Fibroblast of mammary gland (primary cell): Measurements from ENCODE around the gene ABT1.

Experiments
- DNase-seq: peaks from one replicate; pipeline ENCODE4 v3.0.0-alpha.2; 2010; ENCODE audit warnings: low read depth
- H3K4me3 ChIP-seq: 2 replicates; pipeline ENCODE4 v1.5.1; 2011; ENCODE audit warnings: low read depth, mild to moderate bottlenecking, low read length, moderate library complexity; ENCODE audit not compliant: control insufficient read depth
- TF ChIP-seq, protein P1 (sequence below): conservative IDR thresholded peaks from 2 replicates; pipeline ENCODE4 v1.5.1; 2011; ENCODE audit warnings: low read depth, low read length, inconsistent platforms; ENCODE audit not compliant: control insufficient read depth, insufficient read depth

The ABT1 gene

DNA sequence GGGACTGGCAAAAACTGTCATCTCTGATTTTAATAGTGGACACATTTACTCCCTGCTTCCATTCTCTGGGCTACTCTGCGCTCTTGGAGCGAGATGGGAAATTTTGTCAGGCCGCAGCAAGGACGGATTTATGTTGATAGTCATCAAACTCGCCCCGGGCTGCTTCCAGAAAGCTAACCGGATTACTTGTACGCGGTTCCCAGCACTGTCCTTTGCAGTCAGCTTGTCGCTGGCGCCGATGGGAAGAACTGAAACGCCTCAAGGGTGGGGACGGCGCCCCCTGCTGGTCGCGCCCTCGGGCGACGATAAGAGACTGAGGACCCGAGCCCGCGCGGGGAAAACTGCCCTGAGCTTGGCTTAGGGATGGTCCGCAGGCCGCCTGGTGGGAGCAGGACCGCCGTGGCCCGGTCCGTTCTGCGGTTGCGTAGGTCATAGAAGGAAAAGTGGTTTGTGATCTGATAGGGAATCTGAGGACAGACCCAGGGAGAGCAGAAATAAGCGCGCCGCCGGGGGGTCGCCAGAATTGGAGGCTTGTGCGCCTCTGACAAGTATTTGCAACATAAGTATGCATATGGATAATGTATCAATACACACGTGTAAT lies 984 bp upstream of the ABT1 start:
- peak overlapping the region; percentile 99 for H3K4me3 ChIP-seq
- peak; percentile 85 for DNase-seq
- TF ChIP-seq, protein P1, sequence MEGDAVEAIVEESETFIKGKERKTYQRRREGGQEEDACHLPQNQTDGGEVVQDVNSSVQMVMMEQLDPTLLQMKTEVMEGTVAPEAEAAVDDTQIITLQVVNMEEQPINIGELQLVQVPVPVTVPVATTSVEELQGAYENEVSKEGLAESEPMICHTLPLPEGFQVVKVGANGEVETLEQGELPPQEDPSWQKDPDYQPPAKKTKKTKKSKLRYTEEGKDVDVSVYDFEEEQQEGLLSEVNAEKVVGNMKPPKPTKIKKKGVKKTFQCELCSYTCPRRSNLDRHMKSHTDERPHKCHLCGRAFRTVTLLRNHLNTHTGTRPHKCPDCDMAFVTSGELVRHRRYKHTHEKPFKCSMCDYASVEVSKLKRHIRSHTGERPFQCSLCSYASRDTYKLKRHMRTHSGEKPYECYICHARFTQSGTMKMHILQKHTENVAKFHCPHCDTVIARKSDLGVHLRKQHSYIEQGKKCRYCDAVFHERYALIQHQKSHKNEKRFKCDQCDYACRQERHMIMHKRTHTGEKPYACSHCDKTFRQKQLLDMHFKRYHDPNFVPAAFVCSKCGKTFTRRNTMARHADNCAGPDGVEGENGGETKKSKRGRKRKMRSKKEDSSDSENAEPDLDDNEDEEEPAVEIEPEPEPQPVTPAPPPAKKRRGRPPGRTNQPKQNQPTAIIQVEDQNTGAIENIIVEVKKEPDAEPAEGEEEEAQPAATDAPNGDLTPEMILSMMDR, result peak; percentile 77

DNA sequence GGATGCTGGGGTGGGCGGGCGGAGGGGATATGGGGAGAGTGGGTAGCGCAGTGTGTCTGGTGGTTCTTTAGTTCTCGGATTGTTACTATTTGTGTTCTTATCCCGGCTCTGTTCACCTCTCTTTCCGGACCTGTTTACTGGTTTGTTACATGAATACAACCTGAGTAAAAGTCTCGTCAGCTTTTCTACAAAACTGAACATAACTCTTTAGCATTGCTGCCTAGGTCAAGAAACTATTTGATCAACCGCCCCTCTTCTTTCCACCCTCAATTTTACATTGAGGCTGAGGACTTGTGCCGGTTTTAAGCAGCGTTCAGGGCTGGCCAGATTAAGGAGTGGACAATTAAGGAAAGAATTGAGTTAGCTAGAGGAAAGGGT lies 625 bp downstream of the ABT1 start:
- TF ChIP-seq, protein P1, result no peak
- peak overlapping the region; percentile 99 for H3K4me3 ChIP-seq
- DNase-seq, result no peak

DNA sequence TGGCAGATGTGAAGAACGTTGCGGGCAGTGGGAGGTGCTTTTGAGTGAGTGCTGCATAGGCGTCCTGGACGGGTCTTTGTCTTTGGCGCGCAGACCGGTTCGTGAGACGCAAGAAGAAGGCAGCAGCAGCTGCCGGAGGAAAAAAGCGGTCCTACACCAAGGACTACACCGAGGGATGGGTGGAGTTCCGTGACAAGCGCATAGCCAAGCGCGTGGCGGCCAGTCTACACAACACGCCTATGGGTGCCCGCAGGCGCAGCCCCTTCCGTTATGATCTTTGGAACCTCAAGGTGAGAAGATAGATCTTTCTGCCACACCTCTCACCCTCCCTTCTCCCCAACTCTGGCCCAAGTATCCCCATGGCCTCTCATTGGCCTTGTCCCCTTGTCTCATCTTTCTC lies 1.1 kb downstream of the ABT1 start:
- no peak for DNase-seq
- peak overlapping the region; percentile 99 for H3K4me3 ChIP-seq
- TF ChIP-seq, protein P1, result no peak

DNA sequence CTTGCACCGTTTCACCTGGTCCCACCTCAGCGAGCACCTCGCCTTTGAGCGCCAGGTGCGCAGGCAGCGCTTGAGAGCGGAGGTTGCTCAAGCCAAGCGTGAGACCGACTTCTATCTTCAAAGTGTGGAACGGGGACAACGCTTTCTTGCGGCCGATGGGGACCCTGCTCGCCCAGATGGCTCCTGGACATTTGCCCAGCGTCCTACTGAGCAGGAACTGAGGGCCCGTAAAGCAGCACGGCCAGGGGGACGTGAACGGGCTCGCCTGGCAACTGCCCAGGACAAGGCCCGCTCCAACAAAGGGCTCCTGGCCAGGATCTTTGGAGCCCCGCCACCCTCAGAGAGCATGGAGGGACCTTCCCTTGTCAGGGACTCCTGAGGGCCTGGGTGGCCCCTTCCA lies 1.5 kb downstream of the ABT1 start:
- TF ChIP-seq, protein P1, result no peak
- no peak overlapping the region for H3K4me3 ChIP-seq
- DNase-seq, result no peak

DNA sequence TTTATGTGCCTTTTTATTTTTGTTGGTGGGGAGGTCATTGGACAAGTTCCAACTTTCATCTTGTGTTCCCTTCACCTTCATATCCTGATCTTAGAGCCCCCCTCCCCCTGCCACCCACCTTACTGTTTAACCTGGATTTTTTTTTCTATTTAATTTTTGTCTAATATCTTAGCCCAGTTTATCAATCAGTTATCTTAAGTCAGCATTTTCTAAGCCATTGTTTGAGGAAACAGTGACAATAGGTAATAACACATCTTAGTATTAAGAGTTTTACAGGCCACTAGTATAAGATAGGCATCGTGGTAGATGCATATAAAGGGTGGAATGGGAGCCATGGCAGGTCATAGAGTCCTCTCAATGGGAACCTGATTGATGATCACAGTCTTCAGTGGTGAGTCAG lies 2.4 kb downstream of the ABT1 start:
- H3K4me3 ChIP-seq, result no peak overlapping the region
- no peak for DNase-seq
- TF ChIP-seq, protein P1, result no peak

DNA sequence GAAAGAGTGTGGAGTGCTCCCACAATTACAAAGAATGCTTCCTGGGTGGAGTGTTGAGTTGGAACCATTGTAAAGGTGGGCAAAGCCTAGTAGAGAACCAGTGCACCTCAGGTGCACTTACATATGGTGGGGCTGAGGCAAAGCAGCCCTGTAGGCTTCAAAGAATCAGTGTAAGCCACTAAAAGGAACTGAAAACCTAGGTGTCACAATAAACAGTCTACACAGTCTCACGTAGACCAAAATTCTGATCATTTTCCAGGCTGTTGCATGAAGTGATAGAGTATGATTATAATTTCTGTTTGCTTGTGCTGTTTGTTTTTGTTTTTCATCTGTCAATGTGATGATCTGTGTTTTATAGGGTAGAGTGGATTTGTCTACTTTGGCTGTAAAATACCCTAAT lies 2.8 kb downstream of the ABT1 start:
- no peak overlapping the region for H3K4me3 ChIP-seq
- DNase-seq, result no peak
- TF ChIP-seq, protein P1, result no peak

DNA sequence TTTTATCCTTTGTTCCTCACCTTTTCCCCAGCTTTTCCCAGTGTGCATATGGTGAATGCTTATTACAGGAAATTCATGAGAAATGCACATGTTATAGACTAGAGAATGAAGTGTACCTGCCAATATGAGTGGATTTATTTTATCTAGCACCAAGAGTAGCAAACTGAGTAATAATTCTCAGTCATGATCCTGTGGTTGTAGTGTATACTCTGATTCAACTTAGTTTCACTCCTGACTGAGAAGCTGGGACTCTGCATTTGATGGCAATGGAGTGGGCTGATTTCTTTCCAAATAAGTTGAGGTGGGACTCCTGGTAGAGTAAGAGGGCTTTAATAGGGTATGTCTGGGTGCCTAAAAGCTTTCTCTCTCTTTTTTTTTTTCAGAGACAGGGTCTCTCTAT lies 4.0 kb downstream of the ABT1 start:
- no peak overlapping the region for H3K4me3 ChIP-seq
- TF ChIP-seq, protein P1, result no peak
- DNase-seq, result no peak
